Middle frontal gyrus (tissue), 1 donor: ENCODE results near the gene PERCC1.

Experiments
- DNase-seq: peaks from one replicate; pipeline ENCODE4 v3.0.0-alpha.2; 2015; ENCODE audit warnings: low spot score; ENCODE audit errors: extremely low spot score

Gene PERCC1

DNA sequence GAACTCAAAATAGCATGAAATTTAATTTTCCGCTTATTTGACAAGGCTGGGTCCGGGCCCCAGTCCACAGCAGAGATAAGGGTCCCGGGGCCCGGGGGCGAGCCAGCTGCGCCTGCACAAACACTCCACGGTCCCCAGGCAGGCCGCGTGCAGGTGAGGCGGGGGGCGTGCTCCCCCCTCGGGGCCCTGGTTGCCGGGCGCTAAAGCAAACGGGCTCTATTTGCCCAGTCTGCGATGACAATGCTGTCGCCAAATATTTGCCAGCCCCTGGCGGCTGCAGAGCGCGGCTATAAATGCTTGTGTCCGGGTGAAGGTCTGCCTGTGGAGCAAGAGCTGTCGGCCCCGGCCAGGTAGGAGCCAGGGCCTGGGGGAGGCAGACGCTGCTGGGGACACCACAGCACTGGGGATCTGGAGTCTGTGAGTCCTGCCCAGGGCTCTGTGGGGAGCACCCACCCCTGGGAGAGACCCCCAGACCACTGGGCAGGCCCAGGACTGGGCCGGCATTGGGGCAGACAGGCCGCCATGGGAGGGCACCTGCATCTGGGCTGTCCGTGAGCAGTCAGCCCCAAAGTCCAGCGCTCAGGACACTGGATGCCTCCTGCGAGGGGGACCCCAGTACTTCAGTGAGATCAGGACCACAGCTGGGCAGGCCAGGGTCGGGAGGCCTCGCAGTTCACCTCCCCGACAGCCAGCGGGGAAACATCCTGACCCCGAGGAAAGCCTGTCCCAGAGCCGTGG is at the start of gene PERCC1:
PERCC1 (plus strand) TSS at position 320 of the 738 bp plus-strand sequence. CDS start 1,516 bp downstream, outside the sequence.
- DNase-seq: no peak

DNA sequence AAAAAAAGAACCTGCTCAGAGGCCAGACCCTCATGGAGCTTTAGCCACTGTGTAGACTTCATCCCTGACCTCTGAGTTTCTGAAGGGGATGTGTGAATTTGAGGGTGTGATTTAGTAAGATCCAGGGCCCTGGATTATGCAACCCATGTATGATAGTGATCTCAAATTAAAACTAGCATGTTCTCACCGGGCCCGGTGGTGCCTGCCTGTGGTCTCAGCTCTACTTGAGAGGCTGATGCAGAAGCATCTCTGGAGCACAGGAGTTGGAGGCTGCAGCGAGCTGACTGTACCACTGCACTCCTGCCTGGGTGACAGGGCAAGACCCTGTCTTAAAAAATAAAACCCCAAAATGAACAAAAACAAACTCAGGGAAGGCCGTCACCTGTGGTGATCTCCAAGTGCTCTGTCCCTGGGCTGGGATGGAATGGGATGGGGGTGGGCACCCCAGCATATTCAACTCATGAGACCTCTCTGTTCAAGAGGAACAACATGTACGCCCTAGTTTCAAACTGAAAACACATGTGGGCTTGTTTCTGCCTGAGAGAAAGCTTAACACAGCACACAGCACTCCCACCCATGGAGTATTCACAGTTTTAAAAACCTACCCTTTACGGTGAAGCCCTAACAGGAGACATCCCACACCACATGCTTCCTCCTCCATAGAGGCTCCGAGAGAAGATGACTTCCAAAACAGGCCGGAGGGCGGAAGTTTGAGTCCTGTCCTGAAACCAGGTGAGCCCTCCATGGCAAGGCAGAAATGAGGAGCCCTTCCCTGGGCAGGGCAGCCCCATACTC is 49.1 kb upstream of the PERCC1 start:
- no peak for DNase-seq

DNA sequence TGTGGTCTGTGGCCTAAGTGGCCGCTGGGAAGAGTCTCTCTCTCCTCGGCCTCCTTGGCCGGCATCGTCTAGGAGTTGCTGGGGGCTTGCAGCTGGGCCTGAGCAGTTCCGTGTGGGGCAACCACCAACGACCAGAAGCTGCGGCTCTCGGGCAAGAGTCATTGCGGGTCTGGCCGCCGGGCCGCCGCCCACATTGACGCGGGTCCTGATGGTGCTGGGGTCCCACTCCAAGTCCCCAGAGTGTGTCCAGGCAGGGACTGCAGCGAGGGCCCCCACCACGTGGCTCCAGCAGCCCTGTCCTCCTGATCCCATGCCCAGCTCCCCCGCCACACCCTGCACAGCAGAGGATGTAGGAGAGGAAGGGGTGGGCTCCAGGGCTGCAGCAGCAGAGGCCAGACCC is 47.3 kb upstream of the PERCC1 start:
- no peak for DNase-seq

DNA sequence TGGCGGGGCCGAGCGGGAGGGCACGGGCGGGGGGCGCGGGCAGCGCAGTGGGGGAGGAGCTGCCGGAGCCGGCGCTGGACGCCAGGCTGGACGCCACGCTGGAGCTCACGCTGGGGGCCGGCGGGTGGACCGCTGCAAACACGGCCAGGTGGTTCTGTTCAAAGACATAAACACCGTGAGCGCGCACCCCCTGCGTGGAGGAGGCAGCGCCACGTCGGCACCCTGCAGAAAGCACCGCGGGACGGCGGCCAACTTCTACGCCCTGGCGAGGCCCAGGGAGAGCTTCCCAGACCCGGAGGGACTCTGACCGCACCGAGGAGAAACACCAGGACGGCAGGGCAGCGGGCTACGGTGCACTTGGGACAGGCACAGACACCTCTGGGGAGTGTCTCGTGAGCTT is 45.6 kb upstream of the PERCC1 start:
- DNase-seq: no peak

DNA sequence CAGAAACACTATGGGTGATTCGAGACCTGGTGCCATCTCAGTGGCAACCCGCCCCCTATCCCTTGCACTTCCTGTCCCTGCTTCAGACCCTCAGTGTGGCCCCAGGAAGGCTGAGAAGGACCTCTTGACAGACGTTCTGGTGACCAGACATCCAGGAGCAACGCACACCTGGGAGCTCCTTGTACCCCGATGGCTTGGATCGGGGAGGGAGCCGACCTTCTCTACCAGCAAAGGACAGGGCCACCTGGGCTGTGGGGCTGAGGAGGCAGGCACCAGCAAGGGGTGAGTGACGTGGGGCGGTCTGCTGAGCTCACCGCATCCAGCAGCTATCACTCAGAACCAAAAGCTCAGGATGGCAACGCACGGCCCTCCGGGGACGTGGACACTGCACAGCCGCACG is 43.5 kb upstream of the PERCC1 start:
- no peak for DNase-seq

DNA sequence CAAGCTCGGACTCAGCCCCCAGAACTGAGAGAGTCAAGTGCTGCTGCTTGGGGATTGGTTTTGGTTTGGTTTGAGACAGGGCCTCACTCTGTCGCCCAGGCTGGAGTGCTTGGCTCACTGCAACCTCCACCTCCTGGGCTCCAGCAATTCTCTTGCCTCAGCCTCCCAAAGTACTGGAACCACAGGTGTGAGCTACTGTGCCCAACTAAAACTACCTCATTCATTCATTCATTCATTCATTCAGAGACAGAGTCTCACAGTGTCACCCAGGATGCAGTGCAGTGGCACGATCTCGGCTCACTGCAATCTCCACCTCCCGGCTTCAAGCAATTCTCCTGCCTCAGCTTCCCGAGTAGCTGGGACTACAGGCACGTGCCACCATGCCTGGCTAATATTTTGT is 41.1 kb upstream of the PERCC1 start:
- DNase-seq: no peak

DNA sequence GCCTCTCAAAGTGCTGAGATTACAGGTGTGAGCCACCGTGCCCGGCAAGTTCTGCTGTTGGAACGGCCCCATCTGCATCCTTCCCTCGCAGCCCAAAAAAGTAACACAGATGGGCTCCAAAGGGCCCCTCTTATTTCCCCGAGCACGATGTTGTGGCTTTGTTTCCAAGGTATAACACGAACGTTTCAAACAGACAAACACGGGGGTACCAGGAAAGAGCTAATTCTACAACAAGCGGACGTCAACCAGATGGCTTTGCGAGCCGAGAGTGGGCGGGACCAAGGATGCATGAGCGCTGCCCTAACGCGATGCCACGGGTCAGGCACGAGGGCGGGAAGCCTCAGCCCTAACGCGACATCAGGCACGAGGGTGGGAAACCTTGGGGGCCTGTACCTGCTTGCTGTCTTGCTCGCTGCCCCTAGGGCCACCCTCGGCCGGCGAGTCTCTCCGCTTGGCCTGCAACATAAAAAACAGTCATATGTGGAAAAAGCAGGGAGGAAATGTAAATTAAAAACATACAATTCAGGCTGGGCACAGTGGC is 40.6 kb upstream of the PERCC1 start:
- no peak for DNase-seq

DNA sequence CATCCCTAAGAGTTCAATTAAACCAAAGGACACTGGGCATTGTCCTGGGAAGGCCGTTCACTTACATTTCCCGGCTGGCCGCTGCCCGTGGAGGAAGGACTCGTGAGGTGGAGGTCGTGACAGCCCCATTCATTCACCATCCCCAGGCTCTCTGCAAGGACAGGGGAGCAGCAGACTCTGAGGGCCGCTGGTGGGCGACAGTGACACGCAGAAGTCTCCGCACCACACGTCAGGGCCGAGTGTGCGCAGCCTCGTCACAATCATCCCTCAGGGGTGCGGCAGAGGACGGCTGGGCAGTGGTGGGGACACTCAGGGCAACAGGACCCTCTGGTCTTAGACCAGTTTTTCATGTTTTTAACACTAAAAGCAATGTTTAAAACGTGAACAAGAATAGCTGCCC is 38.1 kb upstream of the PERCC1 start:
- DNase-seq: no peak

DNA sequence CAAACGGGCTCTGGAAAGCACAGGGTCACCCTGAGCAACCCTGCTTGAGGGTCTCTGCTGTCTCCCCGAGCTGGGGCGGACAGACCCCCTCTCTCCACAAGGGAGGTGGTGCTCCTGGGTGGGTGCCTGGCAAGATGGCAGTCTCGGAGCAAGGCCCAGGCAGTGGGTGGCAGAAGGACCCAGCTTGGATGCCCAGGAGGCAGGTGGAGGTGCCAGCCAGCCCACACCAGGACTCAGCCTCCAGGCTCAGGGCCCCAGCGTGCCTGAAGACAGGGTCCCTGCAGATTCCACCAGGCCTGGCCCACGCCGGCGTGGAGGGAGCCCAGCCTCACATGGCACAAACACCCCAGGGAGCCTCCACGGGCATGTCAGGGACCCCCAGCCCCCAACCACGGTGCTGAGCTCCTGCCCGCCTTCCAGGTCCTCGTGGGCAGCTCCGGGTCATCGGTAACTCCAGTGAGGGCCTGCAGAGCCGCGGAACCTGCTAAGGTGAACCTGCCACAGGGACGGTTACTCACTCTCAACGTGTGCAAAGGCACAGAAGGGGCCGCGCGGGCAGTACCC is 37.2 kb upstream of the PERCC1 start:
- no peak for DNase-seq

DNA sequence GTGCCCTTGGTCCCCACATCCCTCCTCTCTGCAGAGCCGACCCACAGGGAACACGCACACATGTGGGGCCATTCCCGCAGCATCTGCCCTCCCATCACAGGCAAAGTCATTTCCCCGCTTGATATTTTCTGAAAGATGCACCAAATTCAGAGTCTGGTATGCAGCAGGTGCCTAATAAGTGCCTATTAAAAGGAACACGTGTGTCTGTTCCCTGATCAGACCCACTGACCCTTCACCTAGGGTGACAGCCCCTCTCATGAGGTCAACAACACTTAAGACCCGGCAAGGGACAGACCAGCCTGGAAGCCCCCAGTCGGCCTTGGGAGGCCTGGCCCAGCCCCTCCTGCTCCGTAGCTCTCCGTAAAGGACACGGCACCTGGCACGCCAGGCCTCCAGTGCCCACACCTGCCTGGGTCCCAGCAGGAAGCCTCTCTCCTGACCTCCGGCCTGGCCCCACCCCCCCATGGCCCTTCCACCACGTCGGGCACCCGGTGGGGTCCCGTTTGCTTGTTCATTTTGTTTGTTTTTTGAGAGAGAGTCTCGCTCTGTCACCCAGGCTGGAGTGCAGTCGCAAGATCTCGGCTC is 36.4 kb upstream of the PERCC1 start:
- DNase-seq: no peak

DNA sequence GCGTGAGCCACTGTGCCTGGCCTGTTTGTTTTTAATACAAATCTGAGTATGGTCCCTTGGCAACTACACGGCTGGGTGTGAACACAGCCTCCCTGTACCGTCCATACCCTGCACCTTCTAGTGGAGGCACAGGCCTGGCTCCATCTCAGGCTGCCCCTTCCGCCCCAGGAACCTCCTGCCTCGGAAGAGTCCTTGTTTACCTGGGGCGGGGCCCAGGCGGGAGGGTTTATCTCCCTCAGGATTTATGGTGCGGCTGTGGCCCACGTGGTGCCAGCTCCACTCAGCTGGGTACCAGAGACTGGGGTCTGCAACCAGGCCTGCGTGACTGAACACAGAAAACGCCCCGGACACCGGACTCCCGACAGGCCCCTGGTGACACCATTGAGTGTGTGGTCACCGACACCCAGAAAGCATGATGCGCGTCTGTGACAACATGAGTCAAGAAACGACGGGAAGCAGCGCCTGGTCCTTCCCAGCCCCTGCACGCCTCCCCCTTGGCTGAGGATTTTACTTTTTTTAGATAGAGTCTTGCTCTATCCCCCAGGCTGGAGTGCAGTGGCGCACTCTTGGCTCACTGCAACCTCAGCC is 35.3 kb upstream of the PERCC1 start:
- no peak for DNase-seq

DNA sequence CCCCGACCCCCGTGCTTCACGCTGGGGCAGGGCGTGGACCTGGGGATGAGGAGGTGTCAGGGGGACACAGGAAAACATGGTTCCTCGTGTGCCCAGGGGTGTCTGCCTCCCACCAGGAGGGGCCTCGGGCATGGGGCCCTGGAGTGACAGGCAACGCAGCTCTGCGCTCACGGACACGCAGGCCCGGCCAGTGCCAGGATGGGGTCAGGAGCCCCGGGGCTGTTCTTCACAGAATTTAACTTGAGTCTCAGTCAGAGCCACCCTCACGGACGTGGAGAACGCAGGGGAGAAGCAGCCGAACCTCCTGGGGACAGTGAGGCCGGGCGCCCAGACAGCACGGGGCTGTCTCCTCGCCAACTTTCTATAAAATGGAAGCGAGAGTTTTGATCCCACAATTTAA is 33.1 kb upstream of the PERCC1 start:
- DNase-seq: no peak

DNA sequence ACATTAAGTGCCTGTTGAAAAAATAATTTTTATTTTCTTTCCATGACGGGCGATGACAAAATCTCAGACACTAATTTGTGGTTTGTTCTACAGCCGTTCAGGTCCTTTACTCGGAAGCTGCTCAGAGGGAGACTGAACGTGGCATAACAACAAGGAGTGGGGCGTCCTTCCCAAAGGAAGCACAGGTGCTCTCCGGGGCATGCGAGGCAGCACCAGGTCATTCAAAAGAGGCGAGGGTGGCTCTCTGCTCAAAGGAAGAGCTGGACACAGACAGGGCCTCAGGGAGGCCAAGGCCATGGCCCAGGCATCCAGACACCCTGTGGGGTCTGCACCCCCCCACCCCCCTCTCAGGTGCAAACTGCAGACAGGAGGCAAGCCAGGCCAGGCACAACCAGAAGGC is 32.5 kb upstream of the PERCC1 start:
- no peak for DNase-seq

DNA sequence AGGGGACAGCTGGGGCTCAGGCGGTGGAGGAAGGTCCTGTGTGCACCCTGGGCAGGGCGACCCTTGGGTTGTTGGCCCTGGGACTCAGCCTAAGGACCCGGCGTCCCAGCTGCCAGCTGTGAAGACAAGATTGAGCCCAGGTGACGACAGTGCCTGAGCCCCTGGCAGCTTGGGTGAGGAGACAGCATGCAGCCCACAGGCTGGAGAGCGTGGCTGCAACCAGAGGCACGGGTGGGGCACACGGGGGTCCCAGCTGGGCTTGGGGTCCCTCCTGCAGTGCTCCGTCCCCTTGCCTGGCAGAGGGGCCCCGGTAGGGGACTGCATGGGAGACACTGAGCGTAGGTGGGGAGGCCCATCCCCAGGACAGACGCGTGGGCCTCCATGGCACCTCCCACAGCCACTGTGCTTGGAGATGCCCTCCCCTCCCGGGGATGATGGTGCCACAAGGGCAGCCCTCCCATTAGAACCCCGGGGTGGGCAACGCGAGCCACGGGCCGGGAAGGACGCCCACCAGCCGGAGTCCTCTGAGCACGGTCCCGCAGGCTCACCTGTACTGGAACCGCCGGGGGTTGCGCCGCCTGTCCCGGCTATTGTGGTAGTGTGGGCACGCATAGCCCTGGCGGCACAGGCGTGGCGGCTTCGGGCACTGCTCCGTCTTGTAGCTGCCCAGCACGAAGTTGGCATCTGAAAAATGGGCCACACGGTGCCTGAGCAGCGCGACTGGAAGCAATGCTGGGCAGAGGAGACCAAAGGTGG is 31.9 kb upstream of the PERCC1 start:
- DNase-seq: no peak

DNA sequence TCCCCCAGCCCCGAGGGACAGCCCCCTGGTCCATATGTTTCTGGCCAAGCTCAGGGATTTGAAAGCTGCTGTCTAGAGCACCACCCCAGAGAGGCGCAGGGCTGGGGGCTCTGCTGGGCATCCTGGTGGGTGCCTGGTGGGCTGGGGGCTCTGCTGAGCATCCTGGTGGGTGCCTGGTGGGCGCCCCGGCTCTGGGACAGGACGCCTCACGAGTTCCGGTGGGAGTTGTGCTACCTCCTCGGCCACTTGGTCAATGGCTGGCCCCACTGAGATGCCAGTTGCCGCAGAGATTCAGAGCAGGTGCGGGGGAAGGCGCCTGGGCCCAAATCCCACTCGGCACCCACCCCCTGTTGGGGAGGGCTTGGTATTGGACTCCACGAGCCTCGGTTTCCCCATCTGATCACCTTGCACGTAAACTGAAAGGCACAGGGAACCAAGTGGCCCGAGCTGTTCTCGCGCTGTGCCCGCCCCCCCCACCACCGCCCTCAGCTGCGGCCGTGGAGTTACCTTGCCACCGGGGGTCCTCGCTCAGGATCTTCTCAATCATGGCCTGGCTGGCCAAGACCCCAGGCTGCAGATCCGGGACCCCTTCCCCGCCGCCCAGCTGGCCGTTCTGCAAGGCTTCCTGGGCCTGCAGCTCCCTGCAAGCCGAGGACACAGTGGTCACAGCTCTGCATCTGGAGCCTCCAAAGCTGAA is 29.7 kb upstream of the PERCC1 start:
- no peak for DNase-seq

DNA sequence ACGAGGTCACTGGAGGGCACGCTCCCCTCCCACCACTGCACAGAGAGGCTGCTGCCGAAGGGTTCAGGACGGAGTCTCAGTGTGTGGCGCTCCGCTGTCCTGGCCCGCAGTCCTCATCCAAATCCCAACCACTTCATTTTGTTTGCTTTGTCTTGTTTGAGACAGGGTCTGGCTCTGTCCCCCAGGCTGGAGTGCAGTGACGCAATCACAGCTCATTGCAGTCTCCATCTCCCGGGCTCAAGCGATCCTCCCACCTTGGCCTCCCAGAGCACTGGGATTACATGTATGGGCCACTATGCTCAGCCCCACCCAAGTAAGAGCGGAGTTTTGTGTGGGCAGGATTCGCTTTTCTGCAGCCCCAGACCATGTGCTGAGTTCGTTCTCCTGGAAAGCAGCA is 29.1 kb upstream of the PERCC1 start:
- no peak for DNase-seq

DNA sequence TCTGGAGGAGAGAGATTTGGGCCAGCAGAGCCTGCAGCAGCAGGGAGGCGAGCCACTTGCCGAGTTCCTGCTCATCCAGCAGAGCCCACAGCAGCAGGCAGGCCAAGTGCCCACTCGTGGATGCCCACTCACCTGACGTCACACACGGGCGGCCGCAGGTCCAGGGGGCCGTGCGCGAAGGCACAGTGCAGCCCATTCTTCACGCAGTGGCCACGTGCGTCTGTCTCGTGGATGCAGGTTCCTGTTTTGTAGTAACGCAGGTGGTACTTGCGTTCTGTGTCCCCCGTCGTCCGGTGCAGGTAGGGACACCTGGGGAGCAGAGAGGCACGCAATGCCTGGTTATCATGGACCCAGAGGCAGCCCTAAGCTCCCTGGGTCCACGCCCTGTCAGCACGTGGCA is 27.8 kb upstream of the PERCC1 start:
- DNase-seq: no peak

DNA sequence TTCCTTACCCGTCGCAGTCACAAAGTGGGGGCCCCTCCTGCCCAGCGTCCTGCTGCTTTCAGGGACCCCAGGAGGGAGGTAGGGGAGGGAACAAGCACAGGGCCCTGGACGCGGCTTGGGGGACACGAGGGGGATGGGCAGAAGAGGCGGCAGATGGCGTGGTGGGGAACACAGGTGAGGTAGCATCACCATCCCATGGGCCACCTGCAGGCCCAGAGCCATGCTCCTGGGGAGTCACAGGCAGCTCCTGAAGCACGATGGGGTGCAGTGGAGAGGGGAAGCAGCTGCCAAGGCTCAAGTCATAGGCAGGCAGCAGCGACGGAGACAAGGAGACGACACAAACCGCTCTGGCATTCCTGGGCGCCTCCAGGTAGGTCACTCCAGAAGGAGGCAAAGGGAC is 27.1 kb upstream of the PERCC1 start:
- DNase-seq: no peak

DNA sequence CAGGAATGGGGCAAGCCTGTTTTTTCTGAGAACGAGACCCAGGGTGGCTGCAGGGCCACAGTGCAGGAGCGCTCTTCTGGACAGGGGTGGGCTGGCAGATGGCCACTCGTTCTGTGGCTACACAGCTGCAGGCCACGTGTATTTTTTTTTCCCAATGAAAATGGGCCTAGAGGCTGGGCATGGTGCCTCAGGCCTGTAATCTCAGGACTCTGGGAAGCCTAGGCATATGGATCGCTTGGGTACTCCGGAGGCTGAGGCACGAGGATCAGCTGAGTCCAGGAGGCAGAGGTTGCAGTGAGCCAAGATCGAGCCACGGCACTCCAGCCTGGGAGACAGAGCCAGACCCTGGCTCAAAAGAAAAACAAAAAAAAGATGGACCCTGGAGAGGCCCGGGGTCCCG is 23.1 kb upstream of the PERCC1 start:
- no peak for DNase-seq

DNA sequence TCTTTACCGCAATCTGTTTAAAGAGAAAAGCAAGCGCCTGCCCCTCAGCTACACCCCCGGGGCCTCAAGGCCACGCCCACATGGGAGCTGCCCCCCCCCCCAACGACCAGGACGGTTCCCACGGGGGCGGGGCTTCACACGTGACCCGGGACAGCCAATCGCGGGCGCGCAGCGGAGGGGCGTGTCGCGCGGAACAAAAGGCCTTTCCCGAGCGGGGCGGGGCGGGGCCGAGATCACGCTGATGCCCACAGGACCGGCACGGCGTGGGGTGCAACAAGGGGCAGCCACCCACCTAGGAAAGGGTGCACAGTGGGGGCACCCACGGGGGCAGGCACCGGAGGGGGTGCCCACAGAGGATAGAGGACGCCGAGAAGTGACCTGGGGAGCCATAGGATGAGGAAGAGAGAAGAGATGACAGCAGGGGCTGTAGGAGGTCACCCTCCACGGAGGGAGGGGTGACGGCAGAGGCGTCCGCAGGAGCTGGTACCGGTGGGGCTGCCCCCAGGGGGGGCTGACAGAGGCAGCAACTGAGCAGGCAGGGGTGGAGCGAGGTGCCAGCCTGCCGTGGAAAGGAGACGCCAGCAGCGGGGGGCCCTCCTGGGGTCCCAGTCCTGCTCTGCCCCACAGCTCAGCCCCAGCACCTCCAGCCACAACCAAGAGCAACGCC is 22.6 kb upstream of the PERCC1 start:
- peak; percentile 88 for DNase-seq
